A549 treated with dexamethasone at 1 μM for 4 hours (cell line): ENCODE results near the gene ZNF234. TPM values are rescaled to one million over a fixed set of nuclear protein-coding genes. Genes with fewer than 3 reads are reported as not detected.

ENCODE experiments used
- total RNA-seq: library from RNA; stranded (reverse); fragments of 200-300 nt; extraction: Qiagen RNA extraction; gene quantifications from 5 replicates; pipeline ENCODE4 v1.2.3, GENCODE V29; 2022

Gene ZNF234
- total RNA-seq = 1.5 to 2.8 TPM (median 2.0 TPM) in 5 replicates

DNA sequence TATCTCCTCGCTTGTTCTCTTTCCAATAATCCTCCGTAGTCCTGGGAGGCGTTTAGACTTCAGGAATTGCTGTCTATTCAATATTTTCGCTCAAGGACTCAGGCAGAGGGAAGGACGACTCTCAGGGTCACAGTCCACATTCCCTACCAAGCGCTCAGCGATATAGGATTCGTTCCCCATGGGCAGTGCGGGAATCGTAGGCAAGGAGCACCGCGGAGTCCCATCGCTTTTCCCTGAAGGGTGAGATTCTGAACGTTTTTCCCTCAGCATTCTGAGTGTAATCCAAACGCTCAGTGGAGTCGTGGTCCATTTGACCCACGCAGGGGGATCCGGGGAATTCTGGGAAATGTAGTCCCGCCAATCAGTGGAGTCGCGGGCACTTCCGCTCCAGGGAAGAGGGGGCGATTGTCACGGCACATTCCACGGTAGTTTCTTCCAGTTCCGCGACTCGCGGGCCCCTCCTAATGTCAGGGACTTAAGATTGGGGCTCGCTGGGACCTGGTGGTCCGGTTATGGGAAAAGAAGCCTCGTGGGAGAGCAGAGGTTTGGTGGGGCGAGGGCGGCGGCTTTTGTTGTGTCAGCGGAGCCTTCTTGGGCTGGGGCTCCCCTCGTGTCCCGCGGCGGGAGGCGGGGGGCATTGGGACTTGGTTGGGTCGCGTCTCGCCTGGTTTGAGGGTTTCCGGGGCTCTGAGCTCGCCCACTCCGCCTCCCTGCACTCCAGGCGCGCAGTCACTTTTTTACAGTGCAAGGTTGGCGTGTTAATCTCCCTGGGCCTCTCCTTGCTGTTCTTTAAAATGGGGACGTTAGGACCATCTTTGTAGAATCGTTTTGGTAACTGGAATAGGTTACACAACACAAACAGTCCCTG, at the start of gene ZNF234:
Gene ZNF234 (plus strand): TSS at position 364 of the 868 bp plus-strand sequence. CDS start 3,079 bp downstream, outside the sequence.

DNA sequence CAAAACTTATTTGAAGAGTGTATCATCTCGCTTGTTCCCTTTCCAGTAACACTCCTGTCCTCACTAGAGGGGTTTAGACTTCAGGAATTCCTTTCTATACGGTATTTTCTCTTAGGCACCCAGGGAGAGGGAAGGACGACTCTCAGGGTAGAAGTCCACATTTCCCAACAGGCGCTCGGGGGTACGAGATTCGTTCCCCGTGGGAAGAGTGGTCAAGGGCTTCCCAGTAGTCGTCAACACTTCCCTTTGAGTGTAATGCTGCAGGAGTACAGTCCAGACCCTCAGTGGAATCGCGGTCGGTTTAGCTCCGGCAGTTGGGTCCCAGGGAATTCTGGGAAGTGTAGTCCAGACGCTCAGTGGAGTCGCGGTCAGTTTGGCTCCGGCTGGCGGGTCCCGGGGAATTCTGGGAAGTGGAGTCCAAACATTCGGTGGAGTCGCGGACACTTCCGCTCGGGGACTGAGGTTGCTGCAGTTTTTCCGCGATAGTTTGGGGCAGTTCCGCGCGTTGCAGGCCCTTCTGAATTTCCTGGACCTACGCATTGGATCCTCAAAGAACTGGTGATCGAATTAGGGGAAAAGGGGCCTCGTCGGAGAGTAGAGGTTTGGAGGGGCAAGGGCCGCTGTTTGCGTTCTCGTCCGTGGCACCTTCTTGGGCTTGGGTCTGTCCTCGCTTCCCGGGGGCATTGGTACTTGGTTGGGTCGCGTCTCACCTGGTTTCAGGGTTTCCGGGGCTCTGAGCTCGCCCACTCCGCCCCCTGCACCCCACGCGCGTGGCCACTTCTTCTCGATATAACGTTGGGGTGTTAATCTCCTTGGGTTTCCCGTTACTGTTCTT, 47.2 kb upstream of the ZNF234 start, which contains the start of gene ZNF224:
Gene ZNF224 (plus strand): TSS at position 431 of the 835 bp plus-strand sequence. CDS start 3,513 bp downstream, outside the sequence.

DNA sequence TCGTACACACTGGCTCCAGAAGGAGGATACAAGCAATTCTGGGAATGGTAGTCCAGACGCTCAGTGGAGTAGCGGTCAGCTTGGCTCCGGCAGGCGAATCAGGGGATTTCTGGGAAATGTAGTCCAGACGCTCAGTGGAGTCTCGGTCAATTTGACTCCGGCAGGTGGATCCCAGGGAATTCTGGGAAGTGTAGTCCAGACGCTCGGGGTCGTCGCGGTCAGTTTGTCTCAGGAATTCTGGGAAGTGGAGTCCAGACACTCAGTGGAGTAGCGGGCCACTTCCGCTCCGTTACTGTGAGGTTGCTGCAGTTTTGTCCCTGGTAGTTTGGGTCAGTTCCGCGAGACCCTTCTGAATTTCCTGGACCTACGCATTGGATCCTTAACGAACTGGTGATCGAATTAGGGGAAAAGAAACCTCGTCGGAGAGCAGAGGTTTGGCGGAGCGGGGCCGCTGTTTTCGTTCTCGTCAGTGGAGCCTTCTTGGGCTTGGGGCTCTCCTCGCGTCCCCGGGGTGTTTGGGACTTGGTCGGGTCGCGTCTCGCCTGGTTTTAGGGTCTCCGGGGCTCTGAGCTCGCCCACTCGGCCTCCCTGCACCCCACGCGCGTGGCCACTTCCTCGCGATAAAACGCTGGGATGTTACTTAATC, 28.1 kb upstream of the ZNF234 start, which contains the start of gene ZNF225:
Gene ZNF225 (plus strand): TSS at position 262 of the 646 bp plus-strand sequence. CDS start 2,429 bp downstream, outside the sequence.

GRCh38 chr19:44164673-44165512, 23.5 kb downstream of the ZNF234 start, which contains the start of gene ZNF226:
Gene ZNF226, plus strand, starts transcription at chr19:44165100. Its CDS starts 4,981 bp downstream, at chr19:44170081.

Other genes with a start within 250 kb of the ZNF234 start
- 9.1 to 12.0 TPM (median 10.8 TPM) in 5 replicates for gene ZNF45, start 206.3 kb upstream of the ZNF234 start, total RNA-seq
- 0.38 to 0.77 TPM (median 0.64 TPM) in 5 replicates for gene ZNF221, start 190.3 kb upstream of the ZNF234 start, total RNA-seq
- gene ZNF155, start 157.4 kb upstream of the ZNF234 start, total RNA-seq = 2.5 to 4.0 TPM (median 3.0 TPM) in 5 replicates
- gene ZNF230, start 138.6 kb upstream of the ZNF234 start, total RNA-seq = 2.2 to 3.2 TPM (median 2.6 TPM) in 5 replicates
- gene ZNF222, start 116.2 kb upstream of the ZNF234 start, total RNA-seq = 3.1 to 3.9 TPM (median 3.6 TPM) in 5 replicates
- gene ZNF223, start 89.5 kb upstream of the ZNF234 start, total RNA-seq = 1.8 to 3.5 TPM (median 2.4 TPM) in 5 replicates
- gene ZNF284, start 69.4 kb upstream of the ZNF234 start, total RNA-seq = 0.26 to 0.59 TPM (median 0.53 TPM) in 5 replicates
- 7.4 to 10.9 TPM (median 8.5 TPM) in 5 replicates for gene ZNF224, start 47.2 kb upstream of the ZNF234 start, total RNA-seq
- 2.6 to 3.6 TPM (median 3.1 TPM) in 5 replicates for gene ZNF225, start 28.2 kb upstream of the ZNF234 start, total RNA-seq
- gene ZNF226, start 23.5 kb downstream of the ZNF234 start, total RNA-seq = 18.8 to 21.0 TPM (median 20.0 TPM) in 5 replicates
- gene ZNF227, start 71.0 kb downstream of the ZNF234 start, total RNA-seq = 9.2 to 12.3 TPM (median 10.4 TPM) in 5 replicates
- gene ZNF233, start 118.3 kb downstream of the ZNF234 start, total RNA-seq = 0.43 to 0.63 TPM (median 0.55 TPM) in 5 replicates
- gene ZNF235, start 163.5 kb downstream of the ZNF234 start, total RNA-seq = 2.8 to 3.4 TPM (median 3.0 TPM) in 5 replicates
- 1.3 to 2.6 TPM (median 1.9 TPM) in 5 replicates for gene ZNF112, start 215.1 kb downstream of the ZNF234 start, total RNA-seq